Stimulated activated memory B cell treated with anti-CD40 and anti-IgM and Interleukin-4, amounts not matched to agents 10 μg/mL and 1 μg/mL and 100 μg/mL, for 72 hours (primary cell): ENCODE data around the gene BCL2L15.
"Not testable (repeated sequence)": the region's sequence is repeated elsewhere in the genome, so short reads cannot be mapped to it uniquely, and the experiment has no call there.

Experiments used
- ATAC-seq: fragments of 150-1000 bp; cut with Tn5 transposase; 2 replicates; pipeline ENCODE4 v1.10.0; 2021
- H3K27ac Mint-ChIP-seq: one replicate; pipeline ENCODE4 v1.8.0; 2022; ENCODE audit warnings: mild to moderate bottlenecking, mixed read lengths
- H3K27me3 Mint-ChIP-seq: one replicate; pipeline ENCODE4 v1.8.0; 2022; ENCODE audit warnings: mixed read lengths
- H3K36me3 Mint-ChIP-seq: one replicate; pipeline ENCODE4 v1.8.0; 2022; ENCODE audit warnings: mixed read lengths
- H3K4me1 Mint-ChIP-seq: one replicate; pipeline ENCODE4 v1.8.0; 2022; ENCODE audit warnings: mixed read lengths
- H3K4me3 Mint-ChIP-seq: one replicate; pipeline ENCODE4 v1.8.0; 2022; ENCODE audit warnings: mild to moderate bottlenecking, moderate library complexity, mixed read lengths
- H3K9me3 Mint-ChIP-seq: one replicate; pipeline ENCODE4 v1.8.0; 2022; ENCODE audit warnings: mixed read lengths

BCL2L15 gene

DNA sequence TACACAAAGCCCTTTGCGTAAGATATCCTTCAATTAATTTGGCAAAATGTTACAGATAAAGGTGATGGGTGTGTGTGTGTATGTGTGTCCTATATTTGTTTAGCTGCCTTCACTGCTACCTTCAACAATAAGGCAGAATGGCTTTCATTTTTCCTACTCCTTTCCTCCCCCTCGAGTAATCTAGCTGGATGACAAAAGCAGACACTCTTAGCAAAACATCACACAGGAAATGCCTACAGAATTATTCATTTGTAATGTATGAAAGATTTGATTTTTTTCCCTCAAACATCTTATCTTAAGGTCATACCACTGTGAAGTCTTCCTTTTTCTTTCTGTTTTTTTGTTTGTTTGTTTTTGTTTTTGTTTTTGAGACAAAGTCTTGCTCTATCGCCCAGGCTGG, 26.5 kb downstream of the BCL2L15 start:
- H3K27me3 Mint-ChIP-seq = no peaks in the 10 kb centered on the region
- H3K4me1 Mint-ChIP-seq = peaks cover 72% of the 10 kb centered on the region
- peaks cover 32% of the 10 kb centered on the region for H3K36me3 Mint-ChIP-seq
- peak overlapping the region; percentile 80 for H3K27ac Mint-ChIP-seq
- H3K9me3 Mint-ChIP-seq = peaks cover 3% of the 10 kb centered on the region
- H3K4me3 Mint-ChIP-seq = no peak overlapping the region
- no peak for ATAC-seq

GRCh38 chr1:113859478-113860175, 27.8 kb downstream of the BCL2L15 start:
- H3K4me1 Mint-ChIP-seq = peaks cover 68% of the 10 kb centered on the region

GRCh38 chr1:113858982-113859381, 28.4 kb downstream of the BCL2L15 start:
- ATAC-seq = no peak
- H3K4me3 Mint-ChIP-seq = peak overlapping the region; percentile 66
- H3K4me1 Mint-ChIP-seq = peaks cover 62% of the 10 kb centered on the region
- peaks cover 47% of the 10 kb centered on the region for H3K36me3 Mint-ChIP-seq
- peak overlapping the region; percentile 80 for H3K27ac Mint-ChIP-seq
- H3K9me3 Mint-ChIP-seq = peaks cover 3% of the 10 kb centered on the region
- H3K27me3 Mint-ChIP-seq = no peaks in the 10 kb centered on the region

More at GRCh38 chr1:113859478-113860175, 27.8 kb downstream of the BCL2L15 start:
- H3K4me3 Mint-ChIP-seq = peak overlapping the region; percentile 66
- ATAC-seq = peak; percentile 96
- H3K27ac Mint-ChIP-seq = peak overlapping the region; percentile 80
- H3K36me3 Mint-ChIP-seq = peaks cover 40% of the 10 kb centered on the region
- no peaks in the 10 kb centered on the region for H3K27me3 Mint-ChIP-seq
- peaks cover 3% of the 10 kb centered on the region for H3K9me3 Mint-ChIP-seq

DNA sequence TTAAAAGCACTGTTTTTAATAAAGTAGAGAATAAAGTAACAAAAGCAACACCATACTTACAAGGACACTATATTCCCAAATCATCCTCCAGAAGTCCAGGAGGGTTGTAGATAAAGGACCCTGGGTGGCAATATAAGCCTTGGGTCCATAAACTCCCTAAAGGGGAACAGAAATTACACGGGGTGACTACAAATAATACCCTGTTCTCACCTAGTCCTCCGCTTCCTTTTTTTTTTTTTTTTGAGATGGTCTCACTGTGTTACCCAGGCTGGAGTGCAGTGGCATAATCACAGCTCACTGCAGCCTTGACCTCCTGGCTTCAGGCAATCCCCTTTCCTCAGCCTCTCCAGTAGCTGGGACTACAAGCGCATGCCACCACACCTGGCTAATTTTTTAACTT, 29.0 kb downstream of the BCL2L15 start:
- peaks cover 3% of the 10 kb centered on the region for H3K9me3 Mint-ChIP-seq
- peaks cover 47% of the 10 kb centered on the region for H3K36me3 Mint-ChIP-seq
- peak; percentile 87 for ATAC-seq
- peaks cover 61% of the 10 kb centered on the region for H3K4me1 Mint-ChIP-seq
- H3K27me3 Mint-ChIP-seq = no peaks in the 10 kb centered on the region
- H3K4me3 Mint-ChIP-seq = peak overlapping the region; percentile 4
- H3K27ac Mint-ChIP-seq = peak overlapping the region; percentile 80

GRCh38 chr1:113857776-113858175, 29.6 kb downstream of the BCL2L15 start:
- no peaks in the 10 kb centered on the region for H3K27me3 Mint-ChIP-seq
- ATAC-seq = no peak
- peaks cover 3% of the 10 kb centered on the region for H3K9me3 Mint-ChIP-seq
- peaks cover 55% of the 10 kb centered on the region for H3K4me1 Mint-ChIP-seq
- no peak overlapping the region for H3K4me3 Mint-ChIP-seq
- H3K27ac Mint-ChIP-seq = peak overlapping the region; percentile 80
- peaks cover 40% of the 10 kb centered on the region for H3K36me3 Mint-ChIP-seq

GRCh38 chr1:113856401-113856790, 31.0 kb downstream of the BCL2L15 start:
- H3K4me1 Mint-ChIP-seq = peaks cover 41% of the 10 kb centered on the region
- no peak overlapping the region for H3K4me3 Mint-ChIP-seq
- H3K9me3 Mint-ChIP-seq = no peaks in the 10 kb centered on the region
- peaks cover 28% of the 10 kb centered on the region for H3K36me3 Mint-ChIP-seq
- H3K27me3 Mint-ChIP-seq = no peaks in the 10 kb centered on the region
- ATAC-seq = no peak
- H3K27ac Mint-ChIP-seq = no peak overlapping the region

DNA sequence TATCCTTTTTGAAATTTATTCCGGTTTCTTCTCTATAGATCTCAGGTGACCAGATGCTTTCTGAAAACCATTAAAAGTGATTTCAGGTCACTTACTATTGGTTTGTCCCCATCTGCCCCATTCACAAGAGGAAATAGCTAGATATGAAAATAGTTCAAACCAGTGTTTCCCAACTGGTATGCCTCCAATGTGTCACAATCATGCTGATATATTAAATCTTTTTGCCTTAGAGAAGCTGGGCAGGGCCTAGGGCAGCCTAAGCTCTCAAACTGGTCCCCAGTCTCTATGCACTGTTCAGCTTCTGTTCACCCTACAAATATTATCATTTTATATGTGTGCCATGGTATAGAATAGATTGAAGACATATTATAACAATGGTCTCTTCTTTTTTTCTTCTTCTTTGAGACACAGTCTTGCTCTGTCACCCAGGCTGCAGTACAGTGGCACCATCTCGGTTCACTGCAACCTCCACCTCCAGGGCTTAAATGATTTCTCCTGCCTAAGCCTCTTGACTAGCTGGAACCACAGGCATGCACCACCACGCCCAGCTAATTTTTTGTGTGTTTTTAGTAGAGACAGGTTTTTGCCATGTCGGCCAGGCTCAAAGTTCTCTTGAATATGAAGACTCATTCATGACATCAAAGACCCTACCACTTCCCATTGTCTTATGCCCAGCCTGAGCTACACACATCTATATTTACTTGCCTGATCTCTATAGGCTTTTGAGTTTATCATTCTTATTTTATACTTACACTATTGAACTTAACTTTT, 31.6 kb downstream of the BCL2L15 start:
- peaks cover 39% of the 10 kb centered on the region for H3K4me1 Mint-ChIP-seq
- no peaks in the 10 kb centered on the region for H3K9me3 Mint-ChIP-seq
- H3K4me3 Mint-ChIP-seq = no peak overlapping the region
- no peaks in the 10 kb centered on the region for H3K27me3 Mint-ChIP-seq
- H3K36me3 Mint-ChIP-seq = peaks cover 31% of the 10 kb centered on the region
- no peak for ATAC-seq
- no peak overlapping the region for H3K27ac Mint-ChIP-seq

GRCh38 chr1:113854234-113854633, 33.1 kb downstream of the BCL2L15 start:
- Mint-ChIP-seq H3K27me3 (no peaks in the 10 kb centered on the region), H3K9me3 (peaks cover 2% of the 10 kb centered on the region), H3K36me3 (peaks cover 34% of the 10 kb centered on the region), H3K4me3 (no peak overlapping the region), H3K4me1 (peaks cover 32% of the 10 kb centered on the region), H3K27ac (no peak overlapping the region)
- ATAC-seq = no peak

- not testable (repeated sequence) for H3K27ac Mint-ChIP-seq, H3K4me3 Mint-ChIP-seq, H3K27me3 Mint-ChIP-seq, ATAC-seq, H3K9me3 Mint-ChIP-seq
- Mint-ChIP-seq H3K36me3 (peaks cover 39% of the 10 kb centered on the region), H3K4me1 (peaks cover 17% of the 10 kb centered on the region)
These were observed 34.7 kb downstream of the BCL2L15 start for GRCh38 chr1:113852694-113853093.

DNA sequence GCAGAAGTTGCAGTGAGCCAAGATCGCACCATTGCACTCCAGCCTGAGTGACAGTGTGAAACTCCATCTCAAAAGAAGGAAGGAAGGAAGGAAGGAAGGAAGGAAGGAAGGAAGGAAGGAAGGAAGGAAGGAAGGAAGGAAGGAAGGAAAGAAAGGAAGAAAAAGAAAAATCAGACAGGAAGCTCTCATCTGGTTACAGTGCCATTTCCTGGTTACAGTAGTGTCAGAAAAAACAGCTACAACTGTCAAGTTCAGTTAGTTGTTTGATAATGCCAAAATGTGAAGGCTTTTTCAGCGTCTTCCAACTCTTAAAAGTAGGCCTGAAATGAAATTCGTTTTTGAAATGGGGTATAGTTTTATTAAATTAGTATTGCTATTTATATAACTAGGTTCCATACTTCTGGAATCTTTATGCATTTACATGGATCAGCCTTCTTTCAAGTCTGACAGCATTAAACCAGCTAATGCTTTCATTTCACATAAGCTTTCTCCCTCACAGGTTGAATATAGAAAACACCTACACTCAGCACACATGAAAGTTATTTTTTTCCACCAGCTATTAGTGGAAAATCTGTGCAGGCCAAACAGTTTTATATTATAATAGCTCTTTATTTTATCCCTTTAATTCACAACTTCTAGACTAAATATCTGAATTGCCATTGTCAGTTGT, 37.1 kb downstream of the BCL2L15 start:
- no peak overlapping the region for H3K27ac Mint-ChIP-seq
- H3K36me3 Mint-ChIP-seq = peaks cover 45% of the 10 kb centered on the region
- H3K27me3 Mint-ChIP-seq = no peaks in the 10 kb centered on the region
- peaks cover 6% of the 10 kb centered on the region for H3K9me3 Mint-ChIP-seq
- H3K4me3 Mint-ChIP-seq = no peak overlapping the region
- H3K4me1 Mint-ChIP-seq = peaks cover 13% of the 10 kb centered on the region
- no peak for ATAC-seq

- Mint-ChIP-seq H3K4me1 (peaks cover 13% of the 10 kb centered on the region), H3K27ac (no peak overlapping the region), H3K9me3 (peaks cover 6% of the 10 kb centered on the region), H3K4me3 (no peak overlapping the region), H3K27me3 (no peaks in the 10 kb centered on the region), H3K36me3 (peaks cover 35% of the 10 kb centered on the region)
- no peak for ATAC-seq
These were observed 38.3 kb downstream of the BCL2L15 start for GRCh38 chr1:113849072-113849471.

- peak overlapping the region; percentile 24 for H3K27ac Mint-ChIP-seq
- H3K27me3 Mint-ChIP-seq = no peaks in the 10 kb centered on the region
- peaks cover 6% of the 10 kb centered on the region for H3K9me3 Mint-ChIP-seq
- peaks cover 54% of the 10 kb centered on the region for H3K36me3 Mint-ChIP-seq
- H3K4me1 Mint-ChIP-seq = peaks cover 13% of the 10 kb centered on the region
- ATAC-seq = no peak
- H3K4me3 Mint-ChIP-seq = no peak overlapping the region
These were observed 40.9 kb downstream of the BCL2L15 start for GRCh38 chr1:113846391-113847035.

DNA sequence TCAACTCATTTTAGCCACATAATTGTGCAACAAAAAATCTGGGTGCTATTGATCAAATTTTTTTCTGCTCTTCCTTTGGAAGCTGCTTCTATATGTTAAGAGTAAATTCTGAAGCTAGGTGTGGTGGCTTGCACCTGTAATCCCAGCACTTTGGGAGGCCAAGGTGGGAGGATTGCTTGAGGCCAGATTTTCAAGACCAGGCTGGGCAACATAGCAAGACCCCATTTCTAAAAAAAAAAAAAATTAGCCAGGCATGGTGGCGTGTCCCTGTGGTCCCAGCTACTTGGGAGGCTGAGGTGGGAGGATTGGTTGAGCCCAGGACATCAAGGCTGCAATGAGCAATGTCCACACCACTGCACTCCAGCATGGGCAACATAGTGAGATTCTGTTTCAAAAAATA, 50.8 kb downstream of the BCL2L15 start:
- Mint-ChIP-seq H3K27me3 (no peaks in the 10 kb centered on the region), H3K36me3 (peaks cover 34% of the 10 kb centered on the region), H3K4me1 (no peaks in the 10 kb centered on the region), H3K9me3 (no peaks in the 10 kb centered on the region), H3K27ac (no peak overlapping the region), H3K4me3 (no peak overlapping the region)
- no peak for ATAC-seq

GRCh38 chr1:113835686-113836290, 51.6 kb downstream of the BCL2L15 start:
- Mint-ChIP-seq H3K4me1 (no peaks in the 10 kb centered on the region), H3K27me3 (no peaks in the 10 kb centered on the region), H3K27ac (no peak overlapping the region), H3K36me3 (peaks cover 33% of the 10 kb centered on the region), H3K9me3 (no peaks in the 10 kb centered on the region), H3K4me3 (no peak overlapping the region)
- ATAC-seq = no peak

DNA sequence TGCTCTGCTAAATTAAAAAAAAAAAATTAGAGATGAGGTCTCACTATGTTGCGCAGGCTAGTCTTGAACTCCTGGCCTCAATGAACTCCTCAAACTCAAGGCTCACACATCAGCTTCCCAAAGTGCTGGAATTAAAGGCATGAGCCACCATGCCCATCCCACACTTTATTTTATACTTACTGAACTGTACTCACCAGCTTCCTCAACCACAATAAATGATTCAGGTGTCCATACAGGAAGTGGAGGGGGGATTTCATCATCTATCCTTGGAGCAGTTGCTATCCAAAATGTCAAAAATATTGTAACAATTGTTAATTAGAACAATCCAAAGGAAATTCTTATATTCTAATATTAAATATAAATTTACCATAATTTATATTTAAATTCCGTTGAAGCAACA, 52.7 kb downstream of the BCL2L15 start:
- H3K4me1 Mint-ChIP-seq = no peaks in the 10 kb centered on the region
- H3K27ac Mint-ChIP-seq = no peak overlapping the region

More for the DNA sequence above, 52.7 kb downstream of the BCL2L15 start:
- no peak overlapping the region for H3K4me3 Mint-ChIP-seq
- no peak for ATAC-seq
- H3K9me3 Mint-ChIP-seq = no peaks in the 10 kb centered on the region
- peaks cover 24% of the 10 kb centered on the region for H3K36me3 Mint-ChIP-seq
- H3K27me3 Mint-ChIP-seq = no peaks in the 10 kb centered on the region
